NCI-H748 (cell line): ENCODE measurements around the gene THEM4.
A peak's percentile ranks its signal among the peaks of the same experiment; 100 is the strongest.
"Not testable (repeated sequence)": the region's sequence is repeated elsewhere in the genome, so short reads cannot be mapped to it uniquely, and the experiment has no call there.

Source experiments
- DNase-seq: peaks from one replicate; lab custom pipeline; 2025; ENCODE audit not compliant: unreplicated experiment; lab: John Stamatoyannopoulos, UW

Gene THEM4

DNA sequence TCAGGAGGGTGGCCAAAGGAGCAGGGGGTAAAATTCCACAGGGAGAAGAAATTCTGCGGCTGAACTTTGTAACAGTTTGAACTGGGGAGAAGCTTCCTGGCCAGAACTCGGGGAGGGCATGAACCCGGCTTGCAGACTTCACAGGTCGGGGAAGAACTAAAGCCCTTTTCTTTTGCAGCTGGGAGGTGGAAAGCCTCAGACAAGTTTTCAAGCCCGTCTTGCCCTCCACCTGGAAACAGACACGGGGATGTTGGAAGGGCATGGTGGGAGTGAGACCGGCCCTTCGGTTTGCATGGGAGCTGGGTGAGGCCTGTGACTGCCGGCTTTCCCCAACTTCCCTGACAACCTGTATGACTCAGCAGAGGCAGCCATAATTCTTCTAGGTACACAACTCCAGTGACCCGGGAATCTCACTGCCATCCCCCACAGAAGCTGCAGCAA lies 11.3 kb downstream of the THEM4 start:
- no peak for DNase-seq

DNA sequence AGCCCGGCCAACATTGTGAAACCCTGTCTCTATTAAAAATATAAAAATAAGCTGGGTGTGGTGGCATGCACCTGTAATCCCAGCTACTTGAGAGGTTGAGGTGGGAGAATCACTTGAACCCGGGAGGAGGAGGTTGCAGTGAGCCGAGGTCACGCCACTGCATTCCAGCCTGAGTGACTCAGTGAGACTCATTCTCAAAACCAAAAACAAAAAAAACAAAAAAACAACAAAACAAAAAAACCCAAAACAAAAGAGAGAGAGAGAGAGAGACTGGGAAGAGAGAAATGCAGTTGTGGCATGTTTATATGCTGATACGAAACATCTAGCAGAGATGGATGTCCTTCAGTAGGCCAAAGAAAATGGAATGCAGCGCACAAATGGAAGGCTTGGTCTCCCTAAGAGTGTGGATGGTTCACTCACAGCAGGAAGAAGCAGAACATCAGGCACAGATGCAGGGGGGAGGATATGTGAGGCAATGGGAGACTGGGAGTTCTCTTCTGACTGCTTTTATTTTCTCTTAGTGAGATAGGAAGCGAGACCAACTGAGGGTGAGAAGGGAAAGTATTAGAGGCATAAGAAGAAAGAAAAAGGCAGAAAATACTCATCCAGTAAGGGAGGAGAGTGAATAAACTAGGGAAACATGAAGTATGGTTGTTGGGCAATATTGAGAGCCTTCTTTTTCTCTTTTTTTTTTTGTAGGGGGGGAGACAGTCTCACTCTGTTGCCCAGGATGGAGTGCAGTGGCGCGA lies 16.0 kb downstream of the THEM4 start:
- DNase-seq: no peak

DNA sequence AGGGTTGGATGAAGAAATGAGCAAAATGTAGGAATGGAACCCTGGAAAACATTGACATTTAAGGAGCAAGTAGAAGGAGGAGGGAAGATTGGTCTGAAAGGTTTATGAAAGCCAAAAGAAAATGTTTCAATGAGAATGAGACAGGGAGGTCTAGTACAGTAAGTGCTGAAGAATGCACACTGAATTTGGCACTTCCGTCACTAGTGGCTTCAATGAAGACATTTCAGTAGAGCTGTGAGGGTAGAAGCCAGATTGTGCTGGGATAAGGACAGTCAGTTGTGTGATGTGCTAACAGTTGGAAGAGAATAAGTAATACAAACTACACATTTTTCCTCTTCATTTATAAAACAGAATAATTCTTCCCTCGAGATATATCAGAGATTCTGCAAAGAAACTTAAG lies 17.1 kb downstream of the THEM4 start:
- no peak for DNase-seq

DNA sequence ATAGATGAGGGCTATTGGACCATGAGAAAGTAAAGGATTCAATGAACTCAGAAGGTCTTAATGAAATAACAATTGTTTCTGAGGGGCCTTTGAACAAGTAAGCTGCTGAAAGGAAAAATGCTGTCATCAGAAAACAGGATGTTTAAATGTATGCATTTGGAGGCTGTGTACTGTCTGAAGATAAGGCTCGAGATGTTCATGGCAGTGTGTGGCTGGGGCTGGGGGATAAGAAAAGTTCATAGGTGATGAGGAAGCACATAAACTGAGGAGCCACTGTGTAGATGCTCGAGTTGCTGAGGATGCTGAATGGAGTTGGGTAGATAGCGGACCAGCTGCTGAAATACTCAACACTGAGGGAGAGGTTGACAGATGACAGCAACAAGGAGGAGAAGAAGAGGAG lies 17.8 kb downstream of the THEM4 start:
- no peak for DNase-seq

DNA sequence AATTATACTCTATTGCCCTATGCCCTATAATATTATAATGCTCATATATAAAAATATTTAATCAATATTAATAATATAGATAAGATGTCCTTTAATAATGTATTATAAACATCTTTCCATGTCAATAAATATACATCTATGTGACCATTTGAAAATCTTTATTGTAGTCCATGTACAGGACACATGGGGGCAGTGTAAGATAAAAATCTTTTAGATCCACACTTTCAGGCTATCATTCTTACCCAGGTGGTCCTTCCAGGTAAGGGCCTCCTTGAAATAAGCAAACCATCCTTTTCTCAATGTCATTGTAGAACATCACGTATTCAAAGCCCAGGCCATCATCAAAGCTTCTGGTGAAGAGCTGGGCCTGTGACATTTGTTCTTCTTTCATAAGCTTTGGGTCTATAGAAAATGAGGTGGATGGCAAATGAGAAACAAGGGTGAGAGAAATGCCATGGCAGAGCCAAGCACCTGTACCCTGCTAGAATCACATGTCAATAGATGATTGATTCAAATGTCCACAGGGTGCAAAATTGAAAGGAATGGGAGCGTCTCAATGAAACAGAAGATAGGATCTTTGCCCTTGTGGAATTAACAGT lies 20.2 kb downstream of the THEM4 start:
- peak; percentile 40 for DNase-seq

DNA sequence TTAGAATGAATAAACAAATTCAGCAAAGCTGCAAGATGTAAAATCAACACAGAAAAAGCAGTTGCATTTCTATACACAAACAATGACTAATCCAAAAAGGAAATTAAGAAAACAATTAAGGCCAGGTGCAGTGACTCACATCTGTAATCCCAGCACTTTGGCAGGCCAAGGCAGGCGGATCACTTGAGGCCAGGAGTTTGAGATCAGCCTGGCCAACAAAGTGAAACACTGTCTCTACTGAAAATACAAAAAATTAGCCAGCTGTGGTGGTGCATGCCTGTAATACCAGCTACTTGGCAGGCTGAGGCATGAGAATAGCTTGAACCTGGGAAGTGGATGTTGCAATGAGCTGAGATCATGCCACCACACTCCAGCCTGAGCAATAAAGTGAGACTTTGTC lies 22.3 kb downstream of the THEM4 start:
- DNase-seq: no peak

DNA sequence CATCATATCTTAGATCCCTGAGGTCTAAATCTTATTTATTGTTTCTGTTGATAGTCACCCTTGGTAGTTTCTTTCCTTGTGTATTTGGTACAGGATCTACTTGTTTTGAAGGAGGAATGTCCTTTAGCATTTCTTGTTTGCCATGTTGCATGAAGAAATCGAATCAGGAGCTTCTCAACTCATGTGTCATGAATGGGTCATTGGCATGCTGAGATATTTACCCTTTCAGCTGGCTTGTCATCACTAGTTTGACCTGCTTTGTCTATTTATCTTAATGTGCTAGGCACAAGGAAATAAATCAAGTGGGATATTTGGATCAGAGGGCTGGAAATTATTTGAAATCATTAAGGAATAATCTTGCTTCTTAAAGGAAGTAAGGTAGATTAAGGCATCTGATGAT lies 23.8 kb downstream of the THEM4 start:
- DNase-seq: no peak

DNA sequence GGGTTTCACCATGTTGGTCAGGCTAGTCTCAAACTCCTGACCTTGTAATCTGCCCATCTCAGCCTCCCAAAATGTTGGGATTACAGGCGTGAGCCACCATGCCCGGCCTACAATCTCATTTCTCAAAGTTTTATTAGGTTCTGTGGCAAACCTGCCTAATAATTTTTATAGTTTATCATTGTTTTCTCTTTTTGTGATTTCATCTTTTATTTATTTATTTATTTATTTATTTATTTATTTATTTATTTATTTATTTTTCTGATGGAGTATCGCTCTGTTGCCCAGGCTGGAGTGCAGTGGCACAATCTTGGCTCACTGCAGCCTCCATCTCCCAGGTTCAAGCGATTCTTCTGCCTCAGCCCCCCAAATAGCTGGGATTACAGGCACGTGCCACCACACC lies 24.4 kb downstream of the THEM4 start:
- DNase-seq: not testable (repeated sequence)

DNA sequence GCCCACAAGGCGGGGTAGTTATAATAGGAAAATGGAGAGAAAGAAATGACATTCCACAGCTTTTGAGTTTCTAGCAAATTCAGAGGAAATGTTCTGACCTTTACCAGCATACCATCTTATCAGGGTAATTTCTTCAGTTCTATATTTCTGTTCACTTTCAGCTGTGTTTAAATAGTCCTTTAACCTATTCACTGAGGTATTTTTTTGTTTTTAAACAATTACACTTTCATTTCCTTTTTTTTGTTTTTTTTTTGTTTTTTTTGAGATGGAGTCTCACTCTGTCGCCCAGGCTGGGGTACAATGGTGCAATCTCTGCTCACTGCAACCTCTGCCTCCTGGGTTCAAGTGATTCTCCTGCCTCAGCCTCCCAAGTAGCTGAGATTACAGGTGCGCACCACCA lies 24.9 kb downstream of the THEM4 start:
- DNase-seq: not testable (repeated sequence)

DNA sequence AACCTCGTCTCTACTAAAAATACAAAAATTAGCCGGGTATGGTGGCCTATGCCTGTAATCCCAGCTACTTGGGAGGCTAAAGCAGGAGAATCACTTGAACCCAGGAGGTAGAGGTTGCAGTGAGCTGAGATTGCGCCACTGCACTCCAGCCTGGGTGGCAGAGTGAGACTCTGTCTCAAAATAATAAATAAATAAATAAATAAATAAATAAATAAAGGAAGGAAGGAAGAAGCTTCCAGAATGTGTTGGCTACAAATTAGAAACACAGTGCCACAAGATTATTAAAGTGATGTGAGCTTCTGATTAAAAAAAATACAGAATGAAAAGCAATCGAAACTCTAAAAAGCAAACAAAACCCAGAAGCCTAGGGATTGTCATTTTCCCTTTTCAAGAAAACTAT lies 25.4 kb downstream of the THEM4 start:
- not testable (repeated sequence) for DNase-seq

DNA sequence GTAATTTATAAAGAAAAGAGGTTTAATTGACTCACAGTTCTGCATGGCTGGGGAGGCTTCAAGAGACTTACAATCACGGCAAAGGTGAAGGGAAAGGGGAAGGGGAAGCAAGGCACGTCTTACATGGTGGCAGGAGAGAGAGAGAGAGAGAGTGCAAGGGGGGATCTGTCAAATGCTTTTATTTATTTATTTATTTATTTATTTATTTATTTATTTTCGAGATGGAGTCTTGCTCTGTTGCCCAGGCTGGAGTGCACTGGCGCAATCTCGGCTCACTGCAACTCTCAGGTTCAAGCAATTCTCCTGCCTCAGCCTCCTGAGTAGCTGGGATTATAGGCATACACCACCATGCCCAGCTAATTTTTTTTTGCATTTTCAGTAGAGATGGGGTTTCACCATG lies 26.4 kb downstream of the THEM4 start:
- not testable (repeated sequence) for DNase-seq

DNA sequence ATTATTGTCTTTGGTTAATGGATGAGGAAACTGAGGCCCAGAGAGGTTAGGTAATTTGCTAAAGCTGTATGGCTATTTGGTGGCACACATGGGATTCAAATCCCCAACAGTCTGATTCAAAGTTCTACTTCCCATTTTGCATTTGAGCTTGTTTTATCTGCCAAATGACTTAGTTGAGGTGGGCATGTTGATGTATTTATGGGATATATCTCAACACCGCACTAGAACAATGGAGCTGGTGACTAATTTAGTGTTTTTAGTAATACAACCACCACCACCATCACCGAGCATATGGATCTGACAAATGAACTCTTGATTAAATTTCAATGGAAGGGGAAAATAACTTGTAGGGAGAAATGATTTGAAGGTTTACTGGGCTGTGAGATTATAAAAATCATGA lies 26.8 kb downstream of the THEM4 start:
- DNase-seq: no peak

DNA sequence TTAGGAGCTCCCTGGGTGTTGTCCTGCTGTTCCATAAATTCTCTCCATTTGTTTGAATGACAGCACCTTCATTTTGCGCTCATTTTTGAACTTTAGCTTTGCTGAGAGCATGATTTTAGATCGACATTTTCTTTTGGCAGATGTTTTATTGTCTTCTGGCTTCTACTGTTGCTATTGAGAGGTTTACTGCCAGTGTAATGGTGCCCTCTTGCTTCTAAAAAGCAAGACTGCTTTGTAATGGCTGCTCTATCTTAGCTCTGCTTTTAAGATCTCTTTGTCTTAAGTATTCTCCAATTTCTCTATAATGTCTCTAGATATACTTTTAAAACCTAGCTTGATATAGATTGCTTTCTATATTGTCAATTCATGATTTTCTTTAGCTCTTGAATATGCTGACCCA lies 27.8 kb downstream of the THEM4 start:
- DNase-seq: no peak

DNA sequence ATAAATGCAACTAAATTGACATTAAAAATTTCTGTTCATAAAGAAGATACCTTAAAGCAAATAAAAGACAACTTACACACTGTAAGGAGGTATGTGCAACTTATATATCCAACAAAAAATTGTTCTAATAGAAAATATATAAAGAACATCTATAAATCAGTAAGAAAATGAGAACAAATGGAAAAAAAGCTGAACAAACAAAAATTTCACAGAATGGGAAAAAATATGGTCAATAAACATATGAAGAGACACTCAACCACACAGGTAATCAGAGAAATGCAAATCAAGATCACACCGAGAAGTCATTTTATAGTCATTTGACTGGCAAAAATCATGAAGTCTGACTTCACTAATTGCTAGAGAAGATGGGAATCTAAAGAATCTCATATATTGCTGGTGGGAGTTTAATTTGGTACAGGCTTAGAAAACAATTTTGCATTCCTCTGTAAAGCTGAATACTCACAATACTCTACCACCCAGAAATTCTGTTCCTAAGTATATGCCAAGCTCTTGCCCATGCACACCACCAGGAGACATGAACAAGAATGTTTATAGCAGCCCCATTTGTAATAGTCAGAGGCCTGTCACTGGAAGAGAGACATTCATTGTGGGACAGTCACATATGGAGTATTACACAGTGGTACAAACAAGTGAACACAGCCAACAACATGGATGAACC lies 33.8 kb downstream of the THEM4 start:
- no peak for DNase-seq

DNA sequence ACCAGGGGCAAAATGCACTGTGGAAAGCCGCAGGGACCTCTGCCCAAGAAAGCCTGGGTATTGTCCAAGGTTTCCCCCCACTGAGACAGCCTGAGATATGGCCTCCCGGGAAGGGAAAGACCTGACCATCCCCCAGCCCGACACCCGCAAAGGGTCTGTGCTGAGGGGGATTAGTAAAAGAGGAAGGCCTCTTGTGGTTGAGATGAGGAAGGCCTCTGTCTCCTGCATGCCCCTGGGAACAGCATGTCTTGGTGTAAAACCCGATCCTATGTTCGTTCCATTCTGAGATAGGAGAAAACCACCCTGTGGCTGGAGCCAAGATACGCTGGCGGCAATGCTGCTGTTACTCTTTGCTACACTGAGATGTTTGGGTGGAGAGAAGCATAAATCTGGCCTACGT lies 36.5 kb downstream of the THEM4 start:
- not testable (repeated sequence) for DNase-seq

DNA sequence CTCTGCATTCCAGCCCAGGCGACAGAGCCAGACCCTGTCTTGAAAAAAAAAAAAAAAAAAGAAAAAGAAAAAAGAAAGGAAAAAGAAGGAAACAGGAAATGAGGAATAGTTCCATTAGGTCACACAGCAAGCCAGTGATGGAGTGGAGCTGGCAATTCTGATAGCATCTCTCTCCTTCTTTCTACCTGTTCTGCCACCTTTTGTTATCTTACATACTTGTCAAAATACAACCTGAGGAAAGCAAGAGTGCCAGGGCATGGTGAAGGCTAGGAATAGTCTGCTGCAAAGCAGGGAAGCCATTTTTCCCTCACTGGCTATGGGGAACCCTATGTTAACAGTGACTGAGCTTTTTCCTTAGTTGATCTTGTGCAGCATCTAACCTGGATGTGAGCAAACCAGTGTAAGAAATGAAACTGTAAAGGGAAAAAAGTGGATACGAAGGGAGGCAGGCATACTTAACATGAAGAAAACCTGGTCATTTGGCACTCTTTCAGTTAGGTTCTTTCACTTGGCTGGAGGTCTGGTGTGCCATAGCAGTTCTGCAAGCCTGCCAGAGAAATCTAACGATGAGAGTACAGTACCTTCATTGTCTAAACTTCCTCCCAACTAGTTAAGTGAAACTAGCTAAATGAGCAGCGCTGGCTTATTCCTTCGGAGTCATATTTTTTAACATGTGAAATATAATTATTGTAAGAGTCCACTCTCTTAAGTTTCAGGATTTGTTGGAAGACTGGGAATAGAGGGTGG lies 37.9 kb downstream of the THEM4 start:
- no peak for DNase-seq

DNA sequence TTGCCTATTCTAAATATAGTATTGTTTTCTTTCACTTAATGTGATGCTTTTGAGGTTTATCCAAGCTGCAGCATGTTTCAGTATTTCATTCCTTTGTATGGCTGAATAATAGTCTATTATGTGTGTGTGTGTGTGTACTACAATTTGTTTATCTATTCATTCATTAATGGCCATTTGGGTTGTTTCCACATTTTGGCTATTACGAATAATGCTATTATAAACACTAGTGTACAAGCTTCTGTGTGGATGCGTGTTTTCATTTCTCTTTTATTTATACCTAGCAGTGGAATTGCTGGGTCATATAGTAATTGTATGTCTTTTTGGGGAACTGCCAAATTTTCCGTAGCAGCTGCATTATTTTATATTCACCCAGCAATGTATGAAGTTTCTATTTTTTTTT lies 40.8 kb downstream of the THEM4 start:
- DNase-seq: no peak

DNA sequence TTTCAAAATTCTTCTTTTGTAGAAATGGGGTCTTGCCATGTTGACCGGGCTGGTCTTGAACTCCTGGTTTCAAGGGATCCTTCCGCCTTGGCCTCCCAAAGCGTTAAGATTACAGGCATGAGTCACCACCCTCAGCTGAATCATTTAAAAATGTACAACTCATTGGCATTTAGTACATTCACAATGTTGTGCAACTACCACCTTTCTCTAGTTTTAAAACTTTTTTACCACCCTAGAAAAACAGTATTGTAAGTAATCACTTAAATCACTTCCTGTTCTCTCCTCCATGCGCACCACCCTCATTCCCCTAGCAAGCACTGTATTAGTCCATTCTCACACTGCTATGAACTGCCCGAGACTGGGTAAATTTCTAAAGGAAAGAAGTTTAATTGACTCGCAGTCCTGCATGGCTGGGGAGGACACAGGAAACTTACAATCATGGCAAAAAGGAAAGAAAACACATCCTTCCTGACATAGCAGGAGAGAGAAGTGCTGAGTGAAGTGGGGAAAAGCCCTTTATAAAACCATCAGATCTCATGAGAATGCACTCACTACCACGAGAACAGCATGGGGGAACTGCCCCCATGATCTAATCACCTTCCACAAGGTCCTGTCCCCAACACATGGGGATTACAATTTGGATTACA lies 41.4 kb downstream of the THEM4 start:
- DNase-seq: no peak

DNA sequence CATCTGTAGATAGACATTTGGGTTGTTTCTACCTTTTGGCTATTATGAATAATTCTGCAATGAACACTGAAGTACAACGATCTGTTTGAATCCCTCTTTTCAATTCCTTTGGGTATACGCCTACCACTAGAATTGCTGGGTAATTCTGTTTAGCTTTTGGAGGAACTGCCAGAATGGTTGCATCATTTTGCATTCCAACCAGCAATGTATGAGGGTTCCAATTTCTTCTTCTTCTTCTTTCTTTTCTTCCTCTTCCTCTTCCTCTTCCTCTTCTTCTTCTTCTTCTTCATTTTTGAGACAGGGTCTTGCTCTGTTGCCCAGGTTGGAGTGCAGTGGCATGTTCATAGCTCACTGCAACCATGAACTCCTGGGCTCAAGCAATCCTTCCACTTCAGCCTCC lies 42.0 kb downstream of the THEM4 start:
- DNase-seq: no peak

DNA sequence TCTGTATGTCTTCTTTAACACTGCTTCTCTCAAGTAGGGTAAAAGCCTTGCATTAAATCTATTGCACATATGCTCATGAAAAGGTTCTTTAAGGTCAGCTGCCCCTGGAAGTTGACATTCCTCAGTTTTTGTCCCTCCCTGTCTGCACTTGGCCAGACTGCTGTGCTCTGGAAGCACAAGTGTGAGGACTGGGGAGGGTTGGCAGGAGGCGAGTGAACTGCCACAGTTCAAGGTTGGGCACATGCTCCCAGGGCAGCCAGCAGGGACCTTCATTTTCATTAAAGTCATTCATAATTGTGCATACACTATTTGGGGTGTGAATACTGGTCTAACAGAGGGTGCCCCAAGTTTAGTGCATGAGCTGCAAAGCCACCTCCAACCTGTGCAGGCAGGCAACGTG lies 44.9 kb downstream of the THEM4 start:
- no peak for DNase-seq

DNA sequence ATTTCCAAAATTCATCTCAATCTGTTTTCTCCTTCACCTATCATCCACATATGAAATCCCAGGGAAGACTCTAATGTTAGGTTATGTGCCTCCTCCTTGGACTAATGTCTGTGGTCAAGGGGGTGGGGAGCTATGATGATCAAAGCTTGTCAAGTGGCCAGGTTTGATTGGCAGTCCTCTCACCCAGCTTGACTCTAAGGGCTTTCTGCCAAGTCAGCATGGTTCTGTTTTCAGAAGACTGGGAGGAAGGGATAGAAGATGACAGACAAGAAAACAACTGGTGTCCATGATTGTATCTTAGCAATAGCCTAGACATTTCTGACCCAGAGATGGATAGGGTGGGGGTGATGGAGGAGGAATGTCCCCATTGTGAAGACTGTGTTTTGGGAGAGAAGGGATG lies 46.7 kb downstream of the THEM4 start:
- no peak for DNase-seq
